Measurements from ENCODE around the gene PPARG.
"Not testable (repeated sequence)": the region's sequence is repeated elsewhere in the genome, so short reads cannot be mapped to it uniquely, and the experiment has no call there.

The PPARG gene

GRCh38 chr3:12288182-12289129 lies at the start of gene PPARG:
Gene PPARG, plus strand, starts transcription at chr3:12289070. Its CDS starts 90,642 bp downstream, at chr3:12379712.
- DNase-seq = no peak

- DNase-seq = no peak
These were observed 49.6 kb upstream of the PPARG start for GRCh38 chr3:12239301-12239700.

GRCh38 chr3:12242772-12243171 lies 46.1 kb upstream of the PPARG start:
- DNase-seq = no peak

GRCh38 chr3:12246497-12247163 lies 42.2 kb upstream of the PPARG start:
- no peak for DNase-seq

- DNase-seq = no peak
These were observed 41.5 kb upstream of the PPARG start for GRCh38 chr3:12247411-12247810.

GRCh38 chr3:12249519-12249918 lies 39.4 kb upstream of the PPARG start:
- no peak for DNase-seq

GRCh38 chr3:12252889-12253288 lies 36.0 kb upstream of the PPARG start:
- DNase-seq = no peak

- no peak for DNase-seq
These were observed 35.1 kb upstream of the PPARG start for GRCh38 chr3:12253516-12254343.

- DNase-seq = no peak
These were observed 33.5 kb upstream of the PPARG start for GRCh38 chr3:12255393-12255792.

- no peak for DNase-seq
These were observed 30.0 kb upstream of the PPARG start for GRCh38 chr3:12258911-12259310.

- DNase-seq = not testable (repeated sequence)
These were observed 26.7 kb upstream of the PPARG start for GRCh38 chr3:12262173-12262572.

- DNase-seq = no peak
These were observed 23.4 kb upstream of the PPARG start for GRCh38 chr3:12265508-12265907.

- no peak for DNase-seq
These were observed 22.8 kb upstream of the PPARG start for GRCh38 chr3:12266038-12266437.

GRCh38 chr3:12267376-12268030 lies 21.4 kb upstream of the PPARG start:
- DNase-seq = no peak

GRCh38 chr3:12268049-12268735 lies 20.7 kb upstream of the PPARG start:
- no peak for DNase-seq

- DNase-seq = no peak
These were observed 17.9 kb upstream of the PPARG start for GRCh38 chr3:12270976-12271375.

- no peak for DNase-seq
These were observed 15.7 kb upstream of the PPARG start for GRCh38 chr3:12273045-12273695.

- no peak for DNase-seq
These were observed 12.8 kb upstream of the PPARG start for GRCh38 chr3:12275974-12276650.

- DNase-seq = not testable (repeated sequence)
These were observed 12.0 kb upstream of the PPARG start for GRCh38 chr3:12276827-12277226.

- DNase-seq = no peak
These were observed 10.3 kb upstream of the PPARG start for GRCh38 chr3:12278566-12278965.
